Rectal smooth muscle tissue (tissue), 1 donor: ENCODE data around the gene EXPH5.

ENCODE experiments used
- H3K27ac ChIP-seq: one replicate; pipeline ENCODE4 v1.7.0; 2013; ENCODE audit warnings: low read depth, low read length, inconsistent platforms
- H3K27me3 ChIP-seq: one replicate; pipeline ENCODE4 v1.7.0; 2013; ENCODE audit warnings: low read length; ENCODE audit not compliant: control insufficient read depth, insufficient read depth
- H3K36me3 ChIP-seq: one replicate; pipeline ENCODE4 v1.7.0; 2013; ENCODE audit warnings: low read length; ENCODE audit not compliant: control insufficient read depth, insufficient read depth
- H3K4me1 ChIP-seq: one replicate; pipeline ENCODE4 v1.7.0; 2013; ENCODE audit warnings: low read length; ENCODE audit not compliant: control insufficient read depth, insufficient read depth
- H3K4me3 ChIP-seq: one replicate; pipeline ENCODE4 v1.7.0; 2013; ENCODE audit warnings: low read length
- H3K9ac ChIP-seq: one replicate; pipeline ENCODE4 v1.7.0; 2013; ENCODE audit warnings: low read length

EXPH5 gene

GRCh38 chr11:108466405-108466804 is 127.2 kb downstream of the EXPH5 start:
- Histone ChIP-seq H3K36me3 (no peaks in the 10 kb centered on the region), H3K9ac (peak overlapping the region; percentile 100), H3K4me1 (no peaks in the 10 kb centered on the region), H3K27me3 (no peaks in the 10 kb centered on the region), H3K4me3 (peak overlapping the region; percentile 99), H3K27ac (peak overlapping the region; percentile 100)
